Kidney epithelial cell (primary cell): Measurements from ENCODE around the gene KDM2B. TPM values are rescaled to one million over a fixed set of nuclear protein-coding genes. Genes with fewer than 3 reads are reported as not detected.

ENCODE experiments used
- DNase-seq: peaks from one replicate; pipeline ENCODE4 v3.0.0-alpha.2; 2010; ENCODE audit warnings: low read depth
- H3K27me3 ChIP-seq: 2 replicates; pipeline ENCODE4 v1.6.0; 2011; ENCODE audit warnings: low read length; ENCODE audit not compliant: control insufficient read depth, insufficient read depth
- H3K36me3 ChIP-seq: 2 replicates; pipeline ENCODE4 v1.5.1; 2011; ENCODE audit warnings: low read length; ENCODE audit not compliant: control insufficient read depth, insufficient read depth
- H3K4me3 ChIP-seq: 2 replicates; pipeline ENCODE4 v1.5.1; 2011; ENCODE audit warnings: low read depth, mild to moderate bottlenecking, control low read depth, low read length
- CTCF ChIP-seq: IDR thresholded peaks from 2 replicates; pipeline ENCODE4 v1.5.1; 2011; ENCODE audit warnings: mild to moderate bottlenecking, moderate library complexity, low read length, control low read depth, inconsistent platforms; ENCODE audit not compliant: insufficient read depth, poor library complexity, severe bottlenecking
- total RNA-seq: library from RNA; depleted of rRNA; stranded (reverse); fragments of >200 nt; gene quantifications from 2 replicates; pipeline ENCODE4 v1.2.3, GENCODE V29; 2015

Gene KDM2B
- total RNA-seq, 1 donor from 2014 or later = 34.7 TPM

GRCh38 chr12:121451961-121452339 lies 128.9 kb downstream of the KDM2B start:
- Histone ChIP-seq H3K36me3 (no peaks in the 10 kb centered on the region), H3K4me3 (no peak overlapping the region), H3K27me3 (no peaks in the 10 kb centered on the region)
- DNase-seq = no peak
- no peak for TF ChIP-seq CTCF

- DNase-seq = no peak
- no peaks in the 10 kb centered on the region for H3K36me3 ChIP-seq
- no peaks in the 10 kb centered on the region for H3K27me3 ChIP-seq
- H3K4me3 ChIP-seq = no peak overlapping the region
- no peak for TF ChIP-seq CTCF
Measured at GRCh38 chr12:121448771-121449315, 132.0 kb downstream of the KDM2B start.

- no peak for TF ChIP-seq CTCF
- DNase-seq = no peak
Measured at GRCh38 chr12:121446750-121447149, 134.1 kb downstream of the KDM2B start.

GRCh38 chr12:121444842-121445202 lies 136.0 kb downstream of the KDM2B start:
- H3K4me3 ChIP-seq = no peak overlapping the region
- no peak for TF ChIP-seq CTCF
- peaks cover 3% of the 10 kb centered on the region for H3K36me3 ChIP-seq
- H3K27me3 ChIP-seq = no peaks in the 10 kb centered on the region
- no peak for DNase-seq

More at GRCh38 chr12:121446750-121447149, 134.1 kb downstream of the KDM2B start:
- Histone ChIP-seq H3K36me3 (no peaks in the 10 kb centered on the region), H3K27me3 (no peaks in the 10 kb centered on the region), H3K4me3 (no peak overlapping the region)

GRCh38 chr12:121443911-121444841 lies 136.6 kb downstream of the KDM2B start:
- peaks cover 3% of the 10 kb centered on the region for H3K36me3 ChIP-seq
- H3K4me3 ChIP-seq = no peak overlapping the region
- H3K27me3 ChIP-seq = no peaks in the 10 kb centered on the region
- no peak for DNase-seq
- TF ChIP-seq CTCF = no peak
